K562 (cell line): ENCODE results near the gene RABL6. TPM values are rescaled to one million over a fixed set of nuclear protein-coding genes. Genes with fewer than 3 reads are reported as not detected.

Source experiments
- CEBPZ ChIP-seq: fragments of 150-350 bp; IDR thresholded peaks from 2 replicates; pipeline ENCODE4 v1.6.1; 2014; ENCODE audit warnings: low read depth, mild to moderate bottlenecking, low read length, borderline replicate concordance
- DNMT1 ChIP-seq: fragments of 450-650 bp; IDR thresholded peaks from 2 replicates; pipeline ENCODE4 v1.6.1; 2016; ENCODE audit warnings: antibody characterized with exemption, mild to moderate bottlenecking
- GABPA ChIP-seq: fragments of 200-800 bp; sonication (Bioruptor generic); conservative IDR thresholded peaks from 2 replicates; pipeline ENCODE4 v1.6.1; 2016; ENCODE audit warnings: low read depth, missing genetic modification characterization, missing compliant biosample characterization
- HMGXB4 ChIP-seq: sonication (generic); formaldehyde crosslinking; IDR thresholded peaks from 2 replicates; pipeline ENCODE4 v1.8.1; 2023; ENCODE audit warnings: mild to moderate bottlenecking, missing genetic modification reagents
- IRF2 ChIP-seq: sonication (generic); formaldehyde crosslinking; IDR thresholded peaks from 2 replicates; pipeline ENCODE4 v1.8.1; 2022; ENCODE audit warnings: mild to moderate bottlenecking, missing genetic modification reagents
- MAFG ChIP-seq: fragments of 450-650 bp; conservative IDR thresholded peaks from 2 replicates; pipeline ENCODE4 v1.6.1; 2016; ENCODE audit warnings: missing genetic modification characterization, missing compliant biosample characterization
- NONO ChIP-seq, 2 experiments: fragments of 200-400 bp in 1 of 2; fragments of 450-650 bp in 1 of 2; formaldehyde crosslinking in 1 of 2; IDR thresholded peaks; 2 replicates each; pipeline ENCODE4 v1.6.1; 2017; ENCODE audit warnings: low read depth in 2 of 2, mild to moderate bottlenecking in 2 of 2, moderate library complexity in 2 of 2, low read length in 1 of 2
- PCBP1 ChIP-seq: fragments of 200-400 bp; formaldehyde crosslinking; IDR thresholded peaks from 2 replicates; pipeline ENCODE4 v1.6.1; 2018; ENCODE audit warnings: mild to moderate bottlenecking, low read depth, low read length; ENCODE audit not compliant: poor library complexity, severe bottlenecking
- RBM17 ChIP-seq: fragments of 200-400 bp; formaldehyde crosslinking; IDR thresholded peaks from 2 replicates; pipeline ENCODE4 v1.6.1; 2017; ENCODE audit warnings: low read depth, mild to moderate bottlenecking, low read length, borderline replicate concordance
- TCF15 ChIP-seq: fragments of 250-450 bp; sonication (Bioruptor Pico); IDR thresholded peaks from 2 replicates; pipeline ENCODE4 v1.8.0; 2022; ENCODE audit warnings: moderate library complexity, mild to moderate bottlenecking, inconsistent platforms
- U2AF2 ChIP-seq: fragments of 200-400 bp; formaldehyde crosslinking; optimal IDR thresholded peaks from 2 replicates; pipeline ENCODE3; 2017; ENCODE audit warnings: low read depth, mild to moderate bottlenecking, low read length
- USF1 ChIP-seq: sonication (generic); formaldehyde crosslinking; IDR thresholded peaks from 2 replicates; pipeline ENCODE4 v1.9.0; 2022; ENCODE audit warnings: mild to moderate bottlenecking, missing genetic modification reagents
- ZBTB17 ChIP-seq: fragments of 450-650 bp; formaldehyde crosslinking; IDR thresholded peaks from 2 replicates; pipeline ENCODE4 v1.4.0; 2020; ENCODE audit warnings: mild to moderate bottlenecking
- ZBTB8A ChIP-seq: fragments of 450-650 bp; IDR thresholded peaks from 2 replicates; pipeline ENCODE4 v1.6.1; 2018; ENCODE audit warnings: mild to moderate bottlenecking, moderate library complexity; ENCODE audit not compliant: partially characterized antibody
- ZNF146 ChIP-seq: IDR thresholded peaks from one replicate; pipeline ENCODE4 v1.6.1; 2018; ENCODE audit warnings: missing compliant biosample characterization; ENCODE audit not compliant: unreplicated experiment
- ZNF175 ChIP-seq: fragments of 200-800 bp; sonication (Bioruptor generic); IDR thresholded peaks from 2 replicates; pipeline ENCODE4 v1.6.1; 2016; ENCODE audit warnings: low read depth, mild to moderate bottlenecking, missing genetic modification characterization, missing compliant biosample characterization
- ZNF639 ChIP-seq, 2 experiments: fragments of 200-800 bp in 1 of 2; sonication (Bioruptor generic) in 1 of 2; sonication (generic) in 1 of 2; formaldehyde crosslinking in 1 of 2; IDR thresholded peaks in 1 of 2; conservative IDR thresholded peaks in 1 of 2; 2 replicates each; pipeline versions ENCODE4 v1.5.0 to v1.6.1; 2016 to 2020; ENCODE audit warnings: missing compliant biosample characterization in 1 of 2, missing genetic modification characterization in 1 of 2, missing genetic modification reagents in 1 of 2
- ZNF717 ChIP-seq: fragments of 250-450 bp; sonication (Bioruptor Pico); IDR thresholded peaks from 2 replicates; pipeline ENCODE4 v1.5.0; 2021
- polyA plus RNA-seq, 8 experiments: library from polyadenylated mRNA; depleted of rRNA in 4 of 8; stranded (reverse) in 5 of 8; unstranded in 3 of 8; fragments of >200 nt; fragmentation: Nextera tagmentation in 2 of 8; fragmentation: Illumina TruSeq in 1 of 8; extraction: Ambion mirVana in 2 of 8; extraction: Trizol in 1 of 8; gene quantifications; 2 replicates each; pipeline versions ENCODE4 v1.2.1 to v1.2.3, GENCODE V29; 2011 to 2014; ENCODE audit warnings: inconsistent platforms in 1 of 8, missing spikeins in 1 of 8
- total RNA-seq, 7 experiments: library from RNA; depleted of rRNA in 6 of 7; stranded (reverse); fragments of >200 nt in 6 of 7; fragmentation: Illumina TruSeq in 2 of 7; extraction: Trizol in 2 of 7; gene quantifications; 2 replicates each; pipeline versions ENCODE4 v1.2.1 to v1.2.3, GENCODE V29; 2011 to 2021; ENCODE audit warnings: low replicate concordance in 1 of 7

Gene RABL6
- total and polyA plus RNA-seq, 9 of the 15 experiments (the other 6 are each of a cell fraction or from before 2014, with no cell fraction given) = 5.6 to 181 (median 84.5) TPM

GRCh38 chr9:136807281-136808074 lies at the start of gene RABL6 (continued):
- TF ChIP-seq CEBPZ = no peak
- no peak for TF ChIP-seq TCF15 (CRISPR knock-in tag)
- peak in 1 of 2 experiments; percentile 79; a peak in 2 of 4 replicates for TF ChIP-seq NONO (IDR thresholded peaks at IDR 0.05; ENCODE audit: low read depth in 2 of 2, low read length in 1 of 2)
- peak; percentile 73; the same call in 1 of the 2 replicates for TF ChIP-seq HMGXB4 (CRISPR knock-in tag)
- no peak for TF ChIP-seq RBM17
- TF ChIP-seq DNMT1 = no peak
- TF ChIP-seq ZBTB8A = no peak
- TF ChIP-seq PCBP1 = no peak
- TF ChIP-seq ZNF146 (CRISPR knock-in tag) = no peak
- no peak for TF ChIP-seq GABPA
- no peak for TF ChIP-seq IRF2
- no peak for TF ChIP-seq U2AF2
- TF ChIP-seq USF1 (CRISPR knock-in tag) = no peak
- no peak for TF ChIP-seq MAFG
- peak in 1 of 2 experiments; percentile 84; a peak in 2 of 4 replicates for TF ChIP-seq ZNF639 (CRISPR knock-in tag; conservative IDR thresholded peaks at IDR 0.05 in 1 of 2, IDR thresholded peaks at IDR 0.05 in 1 of 2)
- no peak for TF ChIP-seq ZBTB17 (CRISPR knock-in tag)
- no peak for TF ChIP-seq ZNF717
- no peak for TF ChIP-seq ZNF175 (CRISPR knock-in tag)
